SU-DHL-6 (cell line): Measurements from ENCODE around the gene PLB1.

Experiments used
- H2AFZ ChIP-seq: fragments of 200-600 bp; sonication (generic); 2 replicates; pipeline ENCODE4 v1.6.1; 2014; ENCODE audit warnings: low read depth, mild to moderate bottlenecking, moderate library complexity, mixed read lengths, antibody characterized with exemption, low read length; ENCODE audit not compliant: severe bottlenecking
- H3F3A ChIP-seq: fragments of 200-600 bp; shearing (Covaris generic); 2 replicates; pipeline ENCODE4 v1.6.0; 2016; ENCODE audit warnings: antibody characterized with exemption, mild to moderate bottlenecking; ENCODE audit not compliant: insufficient read depth
- H3K27ac ChIP-seq: fragments of 200-600 bp; sonication (generic); 2 replicates; pipeline ENCODE4 v1.5.1; 2016; ENCODE audit warnings: low read depth, mild to moderate bottlenecking, low read length, moderate library complexity, mixed read lengths
- H3K27me3 ChIP-seq: fragments of 200-600 bp; sonication (generic), shearing (Covaris generic); 2 replicates; pipeline ENCODE4 v1.6.0; 2014; ENCODE audit warnings: mild to moderate bottlenecking, low read length
- H3K36me3 ChIP-seq: fragments of 200-600 bp; sonication (generic); 2 replicates; pipeline ENCODE4 v1.6.1; 2014; ENCODE audit warnings: mild to moderate bottlenecking, low read length, mixed read lengths
- H3K4me2 ChIP-seq: fragments of 300-600, 200-600 bp; shearing (Covaris generic), sonication (generic); 2 replicates; pipeline ENCODE4 v1.6.0; 2014; ENCODE audit warnings: low read length, low read depth, mild to moderate bottlenecking; ENCODE audit not compliant: poor library complexity, severe bottlenecking
- H3K4me3 ChIP-seq: fragments of 200-600 bp; sonication (generic); 2 replicates; pipeline ENCODE4 v1.5.1; 2014; ENCODE audit warnings: antibody characterized with exemption, low read length, mild to moderate bottlenecking, mixed read lengths; ENCODE audit not compliant: insufficient read depth, poor library complexity, severe bottlenecking
- H3K79me2 ChIP-seq: fragments of 200-600 bp; sonication (generic); 2 replicates; pipeline ENCODE4 v1.6.1; 2014; ENCODE audit warnings: mild to moderate bottlenecking, low read length, moderate library complexity; ENCODE audit not compliant: insufficient read depth
- H3K9ac ChIP-seq: fragments of 200-600 bp; sonication (generic); 2 replicates; pipeline ENCODE4 v1.7.0; 2014; ENCODE audit warnings: mild to moderate bottlenecking, low read length
- H3K9me2 ChIP-seq: fragments of 200-600 bp; sonication (generic); replicated peaks from 2 replicates; pipeline ENCODE4 v1.6.1; 2014; ENCODE audit warnings: low read length; ENCODE audit not compliant: insufficient read depth
- H3K9me3 ChIP-seq: fragments of 200-600 bp; sonication (generic); 2 replicates; pipeline ENCODE4 v1.6.1; 2014; ENCODE audit warnings: low read length, mixed read lengths; ENCODE audit not compliant: insufficient read depth
- H4K20me1 ChIP-seq: fragments of 200-600 bp; sonication (generic); 2 replicates; pipeline ENCODE4 v1.6.1; 2014; ENCODE audit warnings: low read depth, mild to moderate bottlenecking, antibody characterized with exemption, low read length, moderate library complexity, mixed read lengths
- EZH2phosphoT487 ChIP-seq: fragments of 200-600 bp; sonication (generic), shearing (Covaris generic); conservative IDR thresholded peaks from 2 replicates; pipeline ENCODE4 v1.6.1; 2018; ENCODE audit warnings: mild to moderate bottlenecking, antibody characterized with exemption, low read length, moderate library complexity, mixed read lengths
- TF ChIP-seq, protein P1 (sequence below): fragments of 200-600 bp; sonication (generic); IDR thresholded peaks from one replicate; pipeline ENCODE4 v1.5.1; 2017; ENCODE audit warnings: antibody characterized with exemption, mild to moderate bottlenecking, low read length, moderate library complexity; ENCODE audit not compliant: insufficient read depth, poor library complexity, severe bottlenecking

Gene PLB1

DNA sequence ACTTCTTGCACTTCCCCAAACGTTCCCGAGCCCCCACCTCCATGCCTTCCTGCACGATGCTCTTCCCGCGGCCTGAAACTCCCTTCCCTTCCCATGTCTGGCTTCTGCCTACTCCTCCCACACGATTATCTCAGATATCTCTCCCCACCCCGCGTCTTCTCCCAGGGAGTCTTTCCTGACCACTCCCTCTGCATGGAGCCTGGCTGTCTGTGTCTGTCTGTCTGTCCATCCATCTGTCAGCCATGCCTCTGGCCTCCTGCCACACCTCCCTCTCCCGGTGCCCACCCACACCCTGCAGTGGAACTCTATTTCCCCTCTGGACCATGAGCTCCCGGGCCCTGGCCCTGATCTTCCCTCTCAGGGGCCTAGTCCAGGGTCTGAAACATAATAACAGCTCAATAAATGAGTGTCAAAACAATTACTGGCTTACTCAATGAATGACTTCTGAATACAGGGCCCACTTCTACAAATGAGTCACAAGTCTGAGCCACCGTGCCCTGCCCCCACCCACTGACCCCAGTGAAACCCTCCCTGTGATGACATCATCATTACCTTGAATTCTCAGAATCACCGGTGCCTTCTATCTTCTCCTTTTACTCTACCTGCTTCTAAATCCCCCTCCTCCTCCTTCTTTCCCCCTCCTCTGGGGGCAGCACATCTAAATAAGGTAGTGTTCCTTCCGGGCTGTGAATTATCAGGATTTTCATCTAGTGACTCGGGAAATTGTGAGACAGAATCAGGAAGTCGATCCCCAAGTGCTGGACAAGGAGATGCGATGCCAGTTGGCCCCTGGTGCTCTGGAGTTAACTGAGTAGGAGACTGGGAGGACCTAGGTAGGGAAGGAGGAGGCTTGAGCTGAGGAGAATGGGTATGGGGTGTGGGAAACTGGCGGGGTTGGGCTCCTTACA, 46.1 kb upstream of the PLB1 start:
- Histone ChIP-seq H2AFZ (no peak overlapping the region), H3K4me2 (no peak overlapping the region), H3K9me3 (no peaks in the 10 kb centered on the region), H3K27me3 (no peaks in the 10 kb centered on the region), H3K9ac (no peak overlapping the region), H4K20me1 (no peaks in the 10 kb centered on the region), H3K9me2 (no peaks in the 10 kb centered on the region), H3K79me2 (no peaks in the 10 kb centered on the region), H3K36me3 (no peaks in the 10 kb centered on the region), H3K27ac (no peak overlapping the region), H3K4me3 (no peak overlapping the region), H3F3A (no peaks in the 10 kb centered on the region)
- no peak for TF ChIP-seq EZH2phosphoT487
- TF ChIP-seq, protein P1, sequence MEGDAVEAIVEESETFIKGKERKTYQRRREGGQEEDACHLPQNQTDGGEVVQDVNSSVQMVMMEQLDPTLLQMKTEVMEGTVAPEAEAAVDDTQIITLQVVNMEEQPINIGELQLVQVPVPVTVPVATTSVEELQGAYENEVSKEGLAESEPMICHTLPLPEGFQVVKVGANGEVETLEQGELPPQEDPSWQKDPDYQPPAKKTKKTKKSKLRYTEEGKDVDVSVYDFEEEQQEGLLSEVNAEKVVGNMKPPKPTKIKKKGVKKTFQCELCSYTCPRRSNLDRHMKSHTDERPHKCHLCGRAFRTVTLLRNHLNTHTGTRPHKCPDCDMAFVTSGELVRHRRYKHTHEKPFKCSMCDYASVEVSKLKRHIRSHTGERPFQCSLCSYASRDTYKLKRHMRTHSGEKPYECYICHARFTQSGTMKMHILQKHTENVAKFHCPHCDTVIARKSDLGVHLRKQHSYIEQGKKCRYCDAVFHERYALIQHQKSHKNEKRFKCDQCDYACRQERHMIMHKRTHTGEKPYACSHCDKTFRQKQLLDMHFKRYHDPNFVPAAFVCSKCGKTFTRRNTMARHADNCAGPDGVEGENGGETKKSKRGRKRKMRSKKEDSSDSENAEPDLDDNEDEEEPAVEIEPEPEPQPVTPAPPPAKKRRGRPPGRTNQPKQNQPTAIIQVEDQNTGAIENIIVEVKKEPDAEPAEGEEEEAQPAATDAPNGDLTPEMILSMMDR = no peak

DNA sequence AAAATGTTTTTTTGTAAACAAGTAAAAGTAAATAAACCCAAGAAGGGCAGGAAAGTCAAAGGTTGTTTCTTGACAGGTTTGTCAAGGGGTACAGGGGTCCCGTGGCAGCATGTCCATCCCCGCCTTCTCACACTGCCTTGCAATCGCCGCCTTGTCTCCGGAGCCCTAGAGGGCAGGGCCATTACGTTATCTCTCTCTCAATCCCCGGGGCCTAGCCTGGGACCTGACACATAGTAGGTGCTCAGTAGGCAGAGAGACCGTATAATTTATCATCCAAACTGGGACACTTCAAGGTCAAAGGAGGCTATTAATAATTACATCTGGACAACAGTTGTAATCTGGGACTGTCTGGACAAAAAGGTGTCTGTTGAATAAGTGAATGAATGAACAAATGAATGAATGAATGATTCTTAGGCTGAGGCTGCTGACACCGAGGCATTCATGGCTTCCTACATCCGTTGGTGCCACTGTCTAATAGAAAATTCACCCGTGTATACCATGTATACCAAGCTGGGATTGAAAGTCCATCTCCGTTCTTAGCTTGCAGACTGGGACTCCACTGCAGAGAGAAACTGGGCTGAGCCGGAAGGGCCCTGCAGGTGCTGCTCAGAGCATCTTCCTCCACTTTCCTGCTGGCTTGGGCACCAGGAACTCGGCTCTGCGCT, 44.8 kb upstream of the PLB1 start:
- no peaks in the 10 kb centered on the region for H3F3A ChIP-seq
- H4K20me1 ChIP-seq = no peaks in the 10 kb centered on the region
- no peaks in the 10 kb centered on the region for H3K36me3 ChIP-seq
- no peak overlapping the region for H3K9ac ChIP-seq
- H3K4me3 ChIP-seq = no peak overlapping the region
- H3K79me2 ChIP-seq = no peaks in the 10 kb centered on the region
- H3K9me3 ChIP-seq = no peaks in the 10 kb centered on the region
- H3K27ac ChIP-seq = no peak overlapping the region
- no peaks in the 10 kb centered on the region for H3K27me3 ChIP-seq
- no peaks in the 10 kb centered on the region for H3K9me2 ChIP-seq
- H2AFZ ChIP-seq = no peak overlapping the region
- H3K4me2 ChIP-seq = no peak overlapping the region
- TF ChIP-seq, protein P1 = no peak
- TF ChIP-seq EZH2phosphoT487 = no peak

DNA sequence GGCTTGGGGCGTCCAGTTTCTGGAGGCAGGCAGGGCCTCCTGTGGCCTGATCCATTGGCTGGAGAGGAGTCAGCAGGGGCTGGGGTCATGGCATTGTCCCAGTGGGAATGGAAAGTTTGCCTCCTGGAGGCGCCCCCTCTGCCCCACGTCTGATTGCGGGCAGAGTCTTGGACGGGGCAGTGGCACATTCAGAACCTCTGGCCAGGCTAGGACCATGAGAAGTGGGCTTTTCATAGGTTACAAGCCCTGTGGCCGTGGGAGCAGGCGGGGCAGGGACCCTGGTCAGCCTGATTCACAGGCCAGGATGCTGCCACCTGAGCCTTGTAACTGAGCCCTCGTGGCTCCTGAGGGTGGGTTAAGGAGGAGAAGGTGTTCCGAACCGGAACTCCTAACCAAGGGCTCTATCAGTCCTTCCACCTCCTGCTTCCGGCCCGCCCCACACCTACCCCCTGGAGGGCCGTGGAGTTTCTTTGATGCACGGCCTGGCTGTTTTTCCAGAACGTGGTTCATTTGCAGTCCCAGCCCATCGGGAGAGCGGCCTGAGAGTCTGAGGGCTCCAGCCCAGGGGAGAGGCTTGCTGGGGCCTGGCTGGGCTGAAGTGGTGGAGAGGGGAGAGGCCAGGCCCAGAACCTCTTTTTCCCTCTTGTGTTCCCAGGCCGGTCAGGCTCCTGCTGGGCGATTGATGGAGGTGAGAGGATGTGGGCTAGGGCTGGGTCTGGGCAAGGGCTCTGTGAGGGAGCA, 43.9 kb upstream of the PLB1 start:
- no peak overlapping the region for H3K27ac ChIP-seq
- no peaks in the 10 kb centered on the region for H4K20me1 ChIP-seq
- no peak overlapping the region for H3K4me2 ChIP-seq
- H3K9me3 ChIP-seq = no peaks in the 10 kb centered on the region
- H3K36me3 ChIP-seq = no peaks in the 10 kb centered on the region
- no peaks in the 10 kb centered on the region for H3K9me2 ChIP-seq
- H3K4me3 ChIP-seq = no peak overlapping the region
- no peaks in the 10 kb centered on the region for H3F3A ChIP-seq
- H2AFZ ChIP-seq = no peak overlapping the region
- H3K27me3 ChIP-seq = no peaks in the 10 kb centered on the region
- H3K9ac ChIP-seq = no peak overlapping the region
- H3K79me2 ChIP-seq = no peaks in the 10 kb centered on the region
- TF ChIP-seq EZH2phosphoT487 = no peak
- TF ChIP-seq, protein P1 = no peak
